T47D (cell line): Measurements from ENCODE around the gene SUSD3.
A peak's percentile ranks its signal among the peaks of the same experiment; 100 is the strongest.

Source experiments
- DNase-seq, 2 experiments: peaks; one replicate each; pipeline versions ENCODE4 v3.0.0 to v3.0.0-alpha.2; 2011 to 2012; ENCODE audit warnings: low read depth in 1 of 2, low spot score in 1 of 2
- JUND ChIP-seq: IDR thresholded peaks from 2 replicates; pipeline ENCODE4 v1.6.1; 2012; ENCODE audit warnings: low read depth
- in situ Hi-C: cut with HindIII; loops from 2 replicates; pipeline ENCODE4 v1.10.0; 2016; ENCODE audit warnings: low sequenced_read_pairs, low pct_unique_long_range_greater_than_20kb

Gene SUSD3

DNA sequence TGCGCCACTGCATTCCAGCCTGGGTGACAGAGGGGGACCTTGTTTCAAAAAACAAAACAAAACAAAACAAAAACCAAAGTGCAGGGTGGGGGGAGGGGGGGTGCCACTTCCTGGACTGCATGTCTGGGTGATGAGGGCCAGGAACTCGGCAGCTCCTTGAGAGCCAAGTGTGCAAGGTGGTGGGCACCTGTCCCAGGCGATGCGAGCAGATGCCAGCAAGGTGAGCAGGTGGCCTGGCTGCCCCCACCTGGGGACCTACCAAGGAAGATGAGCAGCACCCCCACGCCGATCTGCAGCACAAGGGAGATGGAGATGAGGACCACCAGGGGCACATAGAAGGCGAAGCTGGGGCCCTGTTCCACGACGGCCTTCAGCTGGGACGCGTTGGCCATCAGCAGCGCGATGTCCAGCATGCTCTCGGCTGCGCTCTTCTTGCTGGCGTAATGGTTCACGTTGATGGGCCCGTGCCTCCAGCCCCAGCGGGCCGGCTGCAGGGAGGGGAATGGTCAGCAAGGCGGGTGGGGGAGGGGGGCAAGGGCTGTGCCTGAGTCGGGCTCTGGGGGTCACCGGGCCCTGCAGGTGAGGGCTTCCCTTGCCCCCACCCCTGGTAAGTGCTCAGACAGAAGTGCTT, 67.8 kb downstream of the SUSD3 start:
- in situ Hi-C loops = no loop called here
- TF ChIP-seq JUND = no peak
- no peak for DNase-seq

DNA sequence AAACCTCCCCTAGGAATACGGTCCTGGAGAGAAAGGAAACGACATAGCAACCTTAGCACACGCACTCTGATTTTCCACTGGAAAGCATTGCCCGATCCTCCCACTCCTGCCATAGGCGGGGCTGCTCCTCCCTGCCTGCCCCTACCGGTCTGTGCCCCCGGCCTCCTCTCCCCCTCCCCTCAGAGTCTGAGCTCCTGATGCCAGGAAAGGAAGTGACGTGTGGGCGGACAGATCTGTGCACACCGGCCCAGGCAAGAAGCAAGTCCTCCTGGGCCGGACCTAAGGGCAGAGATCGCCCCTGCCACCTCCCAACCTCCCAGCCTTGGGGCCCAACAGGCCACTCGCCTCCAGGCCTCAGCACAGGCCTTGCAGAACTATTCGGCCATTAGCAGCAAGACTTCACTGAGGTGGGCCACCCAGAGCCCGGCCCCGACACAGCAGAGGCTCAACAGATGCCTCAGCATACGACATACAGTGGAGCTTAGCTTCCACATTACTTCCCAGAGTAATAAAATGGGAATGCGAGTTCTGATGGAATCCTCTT, 68.4 kb downstream of the SUSD3 start:
- in situ Hi-C loops = no loop called here
- DNase-seq = no peak
- no peak for TF ChIP-seq JUND

DNA sequence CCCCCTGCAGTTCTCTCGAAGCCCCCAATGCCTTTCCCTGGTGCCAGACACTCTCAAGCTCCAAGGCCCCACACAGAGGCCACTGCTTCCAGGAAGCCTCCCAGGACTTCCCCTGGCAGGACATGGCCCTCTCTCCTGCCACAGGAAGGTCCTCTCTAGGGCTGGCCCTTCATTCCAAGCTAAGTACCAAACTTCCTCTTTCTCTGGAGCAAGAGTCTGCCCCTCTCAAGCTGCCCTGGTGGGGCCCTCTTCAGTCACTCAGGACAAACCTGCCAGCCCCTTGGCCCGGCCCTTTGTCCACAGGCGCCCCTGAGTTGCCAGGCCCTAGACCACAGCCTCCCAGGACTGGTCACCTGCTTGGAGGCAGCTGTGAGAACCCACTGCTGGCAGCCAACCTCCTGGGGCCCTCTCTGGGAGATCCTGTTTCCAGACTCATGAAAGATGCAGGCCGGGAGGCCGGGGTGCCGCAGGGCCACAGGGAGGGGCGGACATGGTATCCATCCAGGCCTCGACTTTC, 69.0 kb downstream of the SUSD3 start:
- DNase-seq = no peak
- no peak for TF ChIP-seq JUND
- in situ Hi-C loops = no loop called here

DNA sequence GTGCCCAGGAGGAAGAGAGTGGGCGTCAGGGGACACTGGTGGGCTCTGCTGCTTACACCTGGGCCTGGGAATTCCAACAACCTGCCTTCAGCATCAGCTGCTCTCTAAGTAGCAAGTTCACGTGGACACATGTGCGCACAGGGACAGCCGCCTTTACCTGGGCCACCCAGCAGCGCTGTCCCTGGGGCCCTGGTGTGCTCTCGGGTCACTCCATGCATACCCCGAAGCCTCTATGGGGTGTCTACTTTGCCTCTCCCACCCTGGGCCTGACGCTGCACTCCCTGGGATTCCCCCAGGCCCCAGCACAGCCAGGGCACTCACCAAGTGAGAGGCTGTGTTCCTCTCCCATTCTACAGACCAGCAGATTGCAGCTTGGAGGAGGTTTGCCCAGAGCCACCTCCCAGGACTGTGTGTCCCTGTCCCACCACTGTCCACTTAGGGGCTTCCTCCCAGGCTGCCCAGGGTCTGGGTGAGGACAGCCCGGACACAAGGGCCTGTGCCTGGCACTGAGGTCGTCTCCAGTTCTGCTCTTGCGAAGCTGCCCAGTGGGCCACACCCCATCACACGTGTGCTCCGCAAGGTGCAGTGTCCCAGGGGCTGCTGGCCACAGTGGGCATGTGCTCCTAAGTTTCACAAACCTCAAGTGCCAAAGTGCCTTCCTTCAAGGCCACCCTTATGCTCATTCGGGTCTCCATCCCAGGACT, 69.7 kb downstream of the SUSD3 start:
- DNase-seq = no peak
- in situ Hi-C loops = no loop called here

DNA sequence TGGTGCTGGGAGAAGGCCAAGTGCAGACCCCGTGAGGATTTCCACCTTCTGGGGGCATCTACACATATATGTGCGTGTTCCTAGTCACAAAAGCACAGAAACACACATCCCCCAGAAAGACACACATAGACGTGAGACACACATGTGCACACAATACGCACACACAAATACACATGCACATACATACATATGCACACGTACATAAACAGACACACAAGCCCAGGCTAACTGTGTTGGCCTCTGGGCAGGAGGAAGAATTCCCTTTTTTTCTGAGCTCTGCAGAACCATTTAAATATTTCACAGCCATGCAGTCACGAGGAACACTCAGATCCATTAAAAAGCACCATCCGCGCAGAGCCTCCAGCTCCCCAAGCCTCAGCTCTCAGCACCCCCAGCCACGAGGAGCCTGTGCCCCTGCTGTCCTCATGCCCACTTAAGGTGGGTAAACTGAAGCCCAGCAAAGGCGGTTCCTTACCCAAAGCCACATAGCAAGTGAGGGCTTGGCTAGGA, 70.3 kb downstream of the SUSD3 start:
- no peak for TF ChIP-seq JUND
- in situ Hi-C loops = no loop called here
- no peak for DNase-seq

More for the DNA sequence above, 69.7 kb downstream of the SUSD3 start:
- no peak for TF ChIP-seq JUND

DNA sequence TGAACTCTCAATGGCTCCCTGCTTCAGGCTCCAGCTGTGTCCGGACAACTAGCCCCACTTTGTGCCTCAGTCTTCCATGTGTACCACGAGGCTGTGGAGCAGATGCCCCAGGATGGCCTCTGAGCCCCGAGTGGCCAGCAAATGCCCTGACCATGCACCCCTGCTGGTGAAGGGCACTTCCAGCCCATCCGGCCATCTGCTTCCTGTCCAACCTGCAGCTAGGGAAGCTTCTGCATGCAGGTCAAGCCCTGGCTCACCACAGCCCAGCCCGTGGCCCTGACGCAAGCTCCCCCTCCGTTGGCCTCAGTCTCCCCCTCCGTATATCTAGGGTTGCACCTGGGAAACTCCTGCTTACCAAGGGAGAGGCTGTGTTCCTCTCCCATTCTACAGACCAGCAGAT, 70.8 kb downstream of the SUSD3 start:
- no peak for TF ChIP-seq JUND
- in situ Hi-C loops = no loop called here
- DNase-seq = no peak

DNA sequence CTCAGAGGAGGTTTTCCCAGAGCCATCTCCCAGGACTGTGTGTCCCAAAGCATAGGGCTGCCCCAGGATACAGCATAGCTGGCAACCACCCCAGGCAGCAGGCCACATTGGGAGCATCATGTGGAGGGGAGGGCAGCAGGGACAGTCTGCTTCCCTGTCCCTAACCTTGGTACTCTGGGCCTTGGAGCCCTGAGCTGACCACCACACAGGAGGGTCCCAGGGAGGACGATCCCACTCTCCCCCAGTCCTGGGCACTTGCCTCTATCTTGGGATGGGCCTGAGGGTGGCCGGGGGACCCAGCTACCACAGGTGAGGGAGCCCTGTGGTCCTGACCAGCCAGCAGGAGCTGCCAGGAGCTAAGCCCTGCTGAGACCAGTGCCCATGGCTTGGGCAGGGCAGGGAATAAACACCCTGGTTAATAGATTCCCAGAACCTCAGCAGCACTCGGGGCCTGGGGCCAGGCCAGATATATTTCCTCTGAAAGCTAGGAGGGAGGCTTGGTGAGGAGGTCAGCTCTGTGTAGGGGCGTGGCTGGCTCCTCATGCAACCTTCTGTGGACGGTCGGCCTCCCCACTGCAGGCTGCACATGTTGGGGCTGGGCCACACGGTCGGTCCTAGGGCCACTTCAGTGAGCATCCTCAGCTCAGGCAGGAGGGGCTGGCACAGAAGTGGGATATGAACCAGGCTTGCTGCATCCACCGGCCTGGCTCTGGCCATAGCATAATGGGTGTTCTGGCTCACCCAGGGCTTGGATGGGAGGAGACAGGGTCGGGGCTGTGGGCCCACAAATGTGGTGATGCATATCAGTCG, 71.4 kb downstream of the SUSD3 start:
- in situ Hi-C loops = no loop called here
- no peak for DNase-seq
- TF ChIP-seq JUND = no peak

DNA sequence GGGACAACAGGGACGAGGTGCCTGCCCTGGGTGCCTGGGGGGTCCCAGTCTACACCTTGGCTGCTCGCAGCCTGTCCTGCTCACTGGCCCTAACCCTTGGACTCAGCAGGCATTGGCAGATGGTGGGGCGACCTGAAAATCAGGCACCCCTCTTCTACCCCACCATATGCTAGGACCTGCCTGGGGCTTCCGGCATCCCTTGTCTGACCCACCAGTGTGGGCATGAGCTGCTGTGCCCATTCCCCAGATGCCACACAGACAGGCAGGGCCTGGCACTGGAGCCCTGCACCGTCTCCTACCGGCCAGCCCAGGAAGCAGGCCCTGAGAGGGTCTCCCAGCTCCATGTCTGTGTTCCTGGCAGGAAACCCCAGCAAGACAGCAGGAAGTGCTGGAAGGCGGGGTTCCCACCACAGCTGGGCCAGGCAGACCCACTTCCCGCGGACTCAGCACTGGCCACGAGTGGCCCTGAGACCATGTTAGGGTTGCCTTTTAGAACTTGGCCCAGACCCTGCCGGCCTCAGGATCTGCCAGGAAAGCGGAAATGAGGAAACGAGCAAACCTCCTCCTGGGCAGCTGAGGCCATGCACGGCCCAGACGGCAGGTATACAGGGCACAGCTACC, 72.5 kb downstream of the SUSD3 start:
- TF ChIP-seq JUND = no peak
- in situ Hi-C loops = no loop called here
- DNase-seq = no peak

DNA sequence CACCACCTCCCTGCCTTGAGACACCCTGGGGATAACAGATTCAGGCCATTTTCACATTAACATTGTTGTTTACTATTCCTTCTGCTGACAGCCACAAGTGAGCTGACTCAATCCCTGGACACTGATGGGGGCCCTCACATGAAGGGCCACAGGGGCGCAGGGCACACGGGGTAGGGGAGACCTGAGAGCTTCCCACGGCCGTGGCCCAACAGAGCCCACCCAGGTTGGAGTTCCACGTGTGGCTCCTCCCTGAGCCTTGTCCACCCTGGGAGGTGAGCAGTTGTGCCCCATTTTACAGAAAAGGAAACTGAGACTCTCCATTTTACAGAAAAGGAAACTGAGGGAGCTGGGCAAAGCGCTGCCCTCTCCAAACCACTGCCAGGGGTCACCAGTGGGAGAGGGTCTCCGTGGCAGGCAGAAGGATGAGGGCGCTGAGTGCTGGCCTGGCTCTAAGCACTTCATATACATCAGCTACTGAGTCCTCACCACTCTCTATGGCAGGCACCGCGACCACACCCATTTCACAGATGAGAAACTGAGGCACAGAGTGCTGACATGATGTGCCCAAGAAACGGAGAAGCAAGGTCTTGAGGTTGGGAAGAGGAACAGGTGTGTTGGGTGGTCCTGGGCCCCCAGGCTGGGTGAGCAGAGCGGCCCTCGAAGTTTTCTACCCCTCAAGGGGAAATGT, 73.2 kb downstream of the SUSD3 start:
- DNase-seq = no peak
- in situ Hi-C loops = no loop called here
- TF ChIP-seq JUND = no peak

DNA sequence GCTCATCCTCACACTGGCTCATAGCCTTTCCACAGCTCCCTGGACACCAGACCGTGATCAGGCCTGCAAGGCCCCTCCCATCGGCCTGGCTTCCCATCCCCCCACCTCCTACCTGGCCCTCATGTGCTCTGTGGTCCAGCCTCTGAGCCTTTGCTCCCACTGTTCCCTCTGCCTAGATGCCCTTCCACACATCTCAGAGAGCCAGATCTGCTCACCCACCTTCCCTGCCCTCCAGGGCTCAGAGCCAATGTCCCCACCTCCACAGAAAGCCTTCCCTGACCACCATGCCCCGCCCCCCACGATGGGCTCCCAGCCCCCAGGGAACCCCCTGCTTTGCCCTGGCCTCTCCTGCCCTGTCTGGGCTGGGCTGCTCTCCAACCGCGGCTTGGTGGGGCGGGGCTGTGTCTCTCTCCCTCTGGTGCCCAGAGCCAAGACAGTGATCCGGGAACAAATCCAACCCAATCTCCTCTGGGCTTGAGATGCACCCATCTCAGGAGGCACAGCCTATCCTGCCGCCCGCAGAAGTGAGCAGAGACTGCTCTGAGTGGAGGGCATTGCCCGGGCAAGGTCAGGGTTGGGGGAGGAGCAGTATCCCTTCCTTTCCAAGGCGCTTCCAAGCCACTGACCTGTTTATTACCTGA, 73.9 kb downstream of the SUSD3 start:
- DNase-seq = peak in 1 of 2 experiments; percentile 71
- TF ChIP-seq JUND = no peak
- in situ Hi-C loops = no loop called here

DNA sequence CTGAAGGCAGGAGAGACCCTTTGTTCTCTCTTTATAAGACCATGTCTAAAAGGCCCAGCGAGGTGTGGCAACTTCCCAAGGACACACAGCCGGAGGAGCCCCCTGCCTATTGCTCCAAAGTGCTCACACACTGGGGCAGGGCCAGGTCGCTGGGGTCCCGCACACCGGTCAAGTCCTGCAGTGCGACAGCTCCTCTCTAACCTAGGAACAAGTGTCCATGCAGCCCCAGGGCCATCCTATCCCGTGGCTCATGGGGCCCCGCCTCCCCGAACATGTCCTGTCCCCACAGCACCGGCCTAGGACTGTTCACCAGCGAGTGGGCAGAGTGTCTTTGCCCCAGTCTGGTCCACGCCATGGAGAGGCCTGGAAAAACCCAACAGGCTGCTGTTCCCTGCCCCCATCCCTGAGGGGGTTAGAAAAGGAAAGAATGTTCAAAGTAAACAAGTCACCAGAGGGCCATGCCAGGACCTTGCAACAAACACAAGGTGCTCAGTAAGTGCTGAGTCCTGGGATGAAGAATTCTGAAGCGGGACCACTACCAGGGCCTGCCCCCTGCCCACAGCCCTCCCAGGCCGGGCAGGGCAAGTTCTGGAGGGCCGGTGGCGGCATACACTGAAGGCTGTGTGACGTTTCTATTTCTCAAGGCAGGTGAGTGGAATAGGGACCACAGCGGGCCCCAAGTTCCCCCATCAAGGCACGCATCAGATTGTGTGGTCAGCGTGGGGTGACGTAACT, 74.6 kb downstream of the SUSD3 start:
- peak; percentile 76 to 92 for DNase-seq
- in situ Hi-C loops = no loop called here
- TF ChIP-seq JUND = no peak
